Measurements from ENCODE around the gene PIGU.

DNA sequence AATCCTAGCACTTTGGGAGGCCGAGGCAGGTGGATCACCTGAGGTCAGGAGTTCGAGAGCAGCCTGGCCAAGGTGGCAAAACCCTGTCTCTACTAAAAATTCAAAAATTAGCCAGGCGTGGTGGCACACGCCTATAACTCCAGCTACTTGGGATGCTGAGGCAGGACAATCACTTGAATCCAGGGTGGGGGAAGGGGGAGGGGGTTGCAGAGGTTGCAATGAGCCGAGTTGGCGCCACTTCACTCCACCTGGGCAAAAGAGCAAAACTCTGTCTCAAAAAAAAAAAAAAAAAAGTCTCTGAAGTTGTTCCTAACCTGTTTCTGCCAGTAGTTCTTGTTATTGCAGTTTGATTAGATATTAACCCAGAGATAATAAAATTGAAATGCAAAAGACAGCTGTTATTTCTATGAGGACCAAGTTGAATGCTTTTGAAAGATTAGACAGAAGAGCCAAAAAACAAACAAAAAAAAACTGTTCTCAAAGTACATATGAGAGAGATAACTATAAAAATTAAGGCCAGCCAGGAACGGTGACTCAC, 22.6 kb downstream of the PIGU start:
- TF ChIP-seq CTCF (IDR thresholded peaks at IDR 0.05) (no peak), POLR2A (IDR thresholded peaks at IDR 0.05) (no peak)
